ENCODE measurements around the gene CP.

DNA sequence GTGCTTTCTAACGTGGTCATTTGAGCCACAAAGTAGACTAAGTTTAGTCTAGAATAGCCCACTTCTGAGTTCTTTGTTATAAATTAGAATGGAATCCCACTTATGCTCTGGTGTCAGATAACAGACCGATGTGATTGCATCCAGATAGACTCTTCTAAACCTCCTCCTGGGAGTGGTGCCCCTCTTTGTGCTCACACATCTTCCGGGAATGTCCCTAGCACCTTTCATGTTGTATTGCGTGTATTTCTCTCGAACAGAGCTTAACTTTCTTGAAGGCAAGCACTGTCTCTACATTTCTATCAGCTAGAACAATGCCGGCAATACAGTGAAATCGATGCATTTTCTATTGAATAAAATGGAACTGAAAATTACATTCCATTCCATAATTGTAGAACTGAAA, 23.0 kb downstream of the CP start:
- TF ChIP-seq, protein P1, sequence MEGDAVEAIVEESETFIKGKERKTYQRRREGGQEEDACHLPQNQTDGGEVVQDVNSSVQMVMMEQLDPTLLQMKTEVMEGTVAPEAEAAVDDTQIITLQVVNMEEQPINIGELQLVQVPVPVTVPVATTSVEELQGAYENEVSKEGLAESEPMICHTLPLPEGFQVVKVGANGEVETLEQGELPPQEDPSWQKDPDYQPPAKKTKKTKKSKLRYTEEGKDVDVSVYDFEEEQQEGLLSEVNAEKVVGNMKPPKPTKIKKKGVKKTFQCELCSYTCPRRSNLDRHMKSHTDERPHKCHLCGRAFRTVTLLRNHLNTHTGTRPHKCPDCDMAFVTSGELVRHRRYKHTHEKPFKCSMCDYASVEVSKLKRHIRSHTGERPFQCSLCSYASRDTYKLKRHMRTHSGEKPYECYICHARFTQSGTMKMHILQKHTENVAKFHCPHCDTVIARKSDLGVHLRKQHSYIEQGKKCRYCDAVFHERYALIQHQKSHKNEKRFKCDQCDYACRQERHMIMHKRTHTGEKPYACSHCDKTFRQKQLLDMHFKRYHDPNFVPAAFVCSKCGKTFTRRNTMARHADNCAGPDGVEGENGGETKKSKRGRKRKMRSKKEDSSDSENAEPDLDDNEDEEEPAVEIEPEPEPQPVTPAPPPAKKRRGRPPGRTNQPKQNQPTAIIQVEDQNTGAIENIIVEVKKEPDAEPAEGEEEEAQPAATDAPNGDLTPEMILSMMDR (IDR thresholded peaks at IDR 0.05) = no peak
- no peak for TF ChIP-seq POLR2A (IDR thresholded peaks at IDR 0.05)

Measured in lower leg skin (tissue), 3 donors.